ENCODE measurements around the gene POC1A.

Gene POC1A

GRCh38 chr3:52080830-52081719, 73.1 kb downstream of the POC1A start:
- intact Hi-C loops (cut with DNase I) = no loop called here

GRCh38 chr3:52079958-52080357, 74.3 kb downstream of the POC1A start:
- DNase-seq = no peak
- intact Hi-C loops (cut with DNase I) = no loop called here

More at GRCh38 chr3:52080830-52081719, 73.1 kb downstream of the POC1A start:
- no peak for DNase-seq

GRCh38 chr3:52078781-52079560, 75.3 kb downstream of the POC1A start:
- intact Hi-C loops (cut with DNase I) = no loop called here
- no peak for DNase-seq

- intact Hi-C loops (cut with DNase I) = no loop called here
- no peak for DNase-seq
Observed at GRCh38 chr3:52077925-52078324, 76.3 kb downstream of the POC1A start.

- peak in 13 of 42 donors; percentile 23 to 73 (median 42) for DNase-seq
- intact Hi-C loops (cut with DNase I) = no loop called here
Observed at GRCh38 chr3:52076896-52077780, 77.1 kb downstream of the POC1A start.

GRCh38 chr3:52073490-52073889, 80.7 kb downstream of the POC1A start:
- no peak for DNase-seq
- intact Hi-C loops (cut with DNase I) = no loop called here

GRCh38 chr3:52072471-52072870, 81.8 kb downstream of the POC1A start:
- peak in 10 of 42 donors; percentile 30 to 60 (median 46) for DNase-seq
- intact Hi-C loops (cut with DNase I) = no loop called here

- intact Hi-C loops (cut with DNase I) = no loop called here
- DNase-seq = no peak
Observed at GRCh38 chr3:52072020-52072419, 82.2 kb downstream of the POC1A start.

GRCh38 chr3:52070724-52071621, 83.2 kb downstream of the POC1A start:
- intact Hi-C loops (cut with DNase I) = no loop called here
- DNase-seq = peak in 3 of 42 donors; percentile 16 to 48 (median 25)

- intact Hi-C loops (cut with DNase I) = no loop called here
- no peak for DNase-seq
Observed at GRCh38 chr3:52069855-52070254, 84.4 kb downstream of the POC1A start.

- intact Hi-C loops (cut with DNase I) = no loop called here
- DNase-seq = no peak
Observed at GRCh38 chr3:52069135-52069534, 85.1 kb downstream of the POC1A start.

GRCh38 chr3:52068730-52069129, 85.5 kb downstream of the POC1A start:
- no peak for DNase-seq
- intact Hi-C loops (cut with DNase I) = no loop called here

GRCh38 chr3:52068055-52068571, 86.1 kb downstream of the POC1A start:
- intact Hi-C loops (cut with DNase I) = no loop called here
- DNase-seq = no peak

- DNase-seq = no peak
- intact Hi-C loops (cut with DNase I) = no loop called here
Observed at GRCh38 chr3:52067526-52067925, 86.7 kb downstream of the POC1A start.

- intact Hi-C loops (cut with DNase I) = no loop called here
- no peak for DNase-seq
Observed at GRCh38 chr3:52067046-52067445, 87.2 kb downstream of the POC1A start.

GRCh38 chr3:52065264-52065756, 88.9 kb downstream of the POC1A start:
- intact Hi-C loops (cut with DNase I) = no loop called here
- DNase-seq = no peak

GRCh38 chr3:52064561-52064960, 89.7 kb downstream of the POC1A start:
- intact Hi-C loops (cut with DNase I) = no loop called here
- no peak for DNase-seq

Data from head of caudate nucleus (tissue), 42 donors.